DMS 273 (cell line): ENCODE results near the gene OXER1.
"Not testable (repeated sequence)": the region's sequence is repeated elsewhere in the genome, so short reads cannot be mapped to it uniquely, and the experiment has no call there.

Experiments used
- DNase-seq: peaks from one replicate; lab custom pipeline; 2025; ENCODE audit not compliant: unreplicated experiment; lab: John Stamatoyannopoulos, UW

OXER1 gene

DNA sequence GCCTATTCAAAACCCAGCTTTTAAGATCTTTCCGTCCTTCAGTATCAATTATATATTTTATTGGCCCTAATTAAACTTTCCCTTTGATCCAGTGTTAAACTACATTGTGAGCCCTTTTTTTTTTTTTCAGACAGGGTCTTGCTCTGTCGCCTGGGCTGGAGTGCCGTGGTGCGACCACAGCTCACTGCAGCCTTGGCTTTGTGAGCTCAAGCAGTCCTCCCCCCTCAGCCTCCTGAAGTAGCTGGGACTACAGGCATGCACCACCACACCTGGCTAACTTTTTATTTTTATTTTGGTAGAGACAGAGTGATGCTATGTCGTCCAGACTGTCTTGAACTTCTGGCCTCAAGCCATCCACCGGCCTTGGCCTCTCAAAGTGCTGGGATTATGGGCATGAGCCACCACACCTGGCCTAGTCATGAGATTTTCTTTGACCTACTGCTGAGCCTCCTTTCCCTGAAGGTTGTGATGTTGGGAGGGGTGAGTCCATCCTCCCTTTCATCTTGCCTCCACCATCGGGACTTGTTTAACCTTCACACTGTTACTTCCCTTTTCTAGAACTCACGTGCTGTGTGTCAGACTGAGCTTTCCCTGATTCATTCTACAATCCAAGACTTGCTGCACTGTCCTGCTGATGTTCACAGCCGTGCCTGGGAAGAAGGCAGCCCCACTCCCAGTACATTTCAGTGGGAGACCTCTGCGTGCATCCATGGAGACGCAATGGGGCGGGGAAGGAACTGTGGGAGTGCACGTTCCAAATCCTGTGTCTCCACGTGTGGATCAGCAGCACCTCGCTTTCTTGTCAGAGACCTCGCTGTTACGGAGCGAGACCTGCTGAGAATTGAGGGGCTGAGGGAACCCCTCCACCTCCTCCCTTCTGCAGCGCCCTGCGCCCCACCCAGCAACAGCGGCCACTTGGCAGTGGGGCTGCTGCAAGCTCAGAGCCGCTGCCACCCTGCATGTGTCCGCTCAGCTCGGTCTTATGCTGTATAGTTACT, 10.8 kb downstream of the OXER1 start:
- DNase-seq = no peak

DNA sequence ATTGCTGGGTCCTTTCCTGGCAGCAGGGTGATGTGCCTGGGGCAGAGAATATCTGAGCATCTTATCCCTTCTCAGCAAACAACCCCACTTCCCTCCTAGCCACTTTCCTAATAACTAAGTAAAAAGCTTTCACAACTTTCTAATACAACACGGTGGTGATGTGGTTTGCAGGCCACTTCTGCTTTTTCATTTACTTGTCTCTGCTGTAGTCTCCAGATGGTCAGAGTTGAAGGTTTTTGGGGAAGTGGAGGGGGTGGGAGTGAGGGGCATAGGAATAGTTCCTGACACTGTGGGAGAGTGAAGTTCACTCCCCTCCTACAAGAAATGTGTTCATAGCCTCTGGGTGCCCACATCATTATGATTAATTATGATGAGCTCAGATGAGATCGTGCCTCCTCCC, 11.6 kb downstream of the OXER1 start:
- no peak for DNase-seq

DNA sequence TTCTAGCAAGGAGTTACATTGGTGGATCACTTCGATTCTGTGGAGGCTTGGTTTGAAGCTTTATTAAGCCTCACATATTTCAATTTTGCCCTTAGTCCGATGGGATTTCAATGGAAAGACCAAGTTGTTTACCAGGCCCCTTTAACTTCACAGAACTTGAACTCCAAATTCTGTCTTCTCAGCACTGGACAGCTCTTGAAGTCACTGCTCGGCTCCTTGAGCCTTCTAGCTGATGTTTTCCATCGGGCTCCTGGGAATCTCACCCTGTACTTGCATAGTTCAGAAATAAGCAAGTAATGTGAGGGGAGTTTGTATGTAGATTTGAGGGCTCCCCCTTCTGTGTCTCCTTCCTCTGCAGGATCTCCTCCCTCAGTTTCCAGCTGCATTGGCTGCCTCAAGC, 15.1 kb downstream of the OXER1 start:
- DNase-seq = no peak

DNA sequence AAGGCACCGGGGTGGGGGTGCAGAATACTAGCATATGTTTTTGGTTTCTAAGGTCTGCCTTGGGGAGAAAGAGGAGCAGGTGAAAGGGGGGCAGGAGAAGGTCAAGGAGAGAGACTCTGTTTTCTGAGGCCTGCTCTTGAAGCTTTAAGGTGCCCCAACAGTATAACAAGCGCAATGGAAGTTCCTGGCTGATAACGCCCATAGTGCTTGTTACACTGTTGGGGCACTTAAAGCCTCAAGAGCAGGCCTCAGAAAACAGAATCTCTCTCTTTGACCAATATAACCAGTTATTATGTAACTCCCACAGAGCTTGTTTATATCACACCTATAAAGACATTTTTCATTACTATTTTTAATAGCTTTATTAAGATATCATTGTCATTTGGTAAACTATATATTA, 16.5 kb downstream of the OXER1 start:
- no peak for DNase-seq

DNA sequence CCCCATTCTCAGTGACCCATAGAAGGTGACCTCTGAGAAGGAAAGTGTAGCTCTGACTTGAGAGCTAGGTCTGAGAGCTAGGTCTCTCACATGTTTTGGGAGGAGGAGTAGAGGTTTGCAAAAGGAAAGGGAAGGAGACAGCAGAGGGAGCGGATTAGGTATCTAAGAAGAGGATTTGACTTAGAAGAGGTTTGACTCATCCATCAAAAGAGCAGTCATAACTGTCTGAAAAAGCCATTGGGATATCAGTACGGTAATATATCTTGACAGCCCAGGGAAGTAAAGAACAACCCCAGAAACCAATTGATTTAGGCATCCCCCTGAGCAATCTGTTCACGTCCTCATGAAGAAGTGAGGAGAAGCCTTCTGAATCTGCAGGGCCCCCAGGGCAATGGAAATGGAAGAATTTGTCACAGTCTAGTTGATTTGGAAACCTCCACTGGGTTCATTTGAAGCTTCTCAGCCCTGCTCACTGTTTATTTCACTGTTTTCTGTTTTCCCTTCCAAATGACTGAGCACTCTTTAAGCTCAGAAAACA, 19.3 kb downstream of the OXER1 start:
- DNase-seq = no peak

DNA sequence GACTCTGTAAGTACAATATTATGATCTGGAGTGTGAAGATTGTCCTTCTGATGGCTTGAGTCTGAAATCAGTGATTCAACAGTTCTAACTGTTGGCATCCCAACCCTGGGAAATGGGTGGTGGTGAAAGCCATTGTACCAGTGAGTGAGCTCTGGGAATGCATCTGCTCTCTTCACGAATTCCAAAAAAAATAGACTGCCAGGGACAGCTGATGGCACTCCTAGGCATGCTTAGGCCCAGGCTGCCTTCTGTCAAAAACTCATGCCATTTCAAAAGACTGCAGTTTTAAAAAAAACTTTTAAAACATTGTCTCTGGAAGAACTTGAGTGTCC, 20.3 kb downstream of the OXER1 start:
- DNase-seq = no peak

DNA sequence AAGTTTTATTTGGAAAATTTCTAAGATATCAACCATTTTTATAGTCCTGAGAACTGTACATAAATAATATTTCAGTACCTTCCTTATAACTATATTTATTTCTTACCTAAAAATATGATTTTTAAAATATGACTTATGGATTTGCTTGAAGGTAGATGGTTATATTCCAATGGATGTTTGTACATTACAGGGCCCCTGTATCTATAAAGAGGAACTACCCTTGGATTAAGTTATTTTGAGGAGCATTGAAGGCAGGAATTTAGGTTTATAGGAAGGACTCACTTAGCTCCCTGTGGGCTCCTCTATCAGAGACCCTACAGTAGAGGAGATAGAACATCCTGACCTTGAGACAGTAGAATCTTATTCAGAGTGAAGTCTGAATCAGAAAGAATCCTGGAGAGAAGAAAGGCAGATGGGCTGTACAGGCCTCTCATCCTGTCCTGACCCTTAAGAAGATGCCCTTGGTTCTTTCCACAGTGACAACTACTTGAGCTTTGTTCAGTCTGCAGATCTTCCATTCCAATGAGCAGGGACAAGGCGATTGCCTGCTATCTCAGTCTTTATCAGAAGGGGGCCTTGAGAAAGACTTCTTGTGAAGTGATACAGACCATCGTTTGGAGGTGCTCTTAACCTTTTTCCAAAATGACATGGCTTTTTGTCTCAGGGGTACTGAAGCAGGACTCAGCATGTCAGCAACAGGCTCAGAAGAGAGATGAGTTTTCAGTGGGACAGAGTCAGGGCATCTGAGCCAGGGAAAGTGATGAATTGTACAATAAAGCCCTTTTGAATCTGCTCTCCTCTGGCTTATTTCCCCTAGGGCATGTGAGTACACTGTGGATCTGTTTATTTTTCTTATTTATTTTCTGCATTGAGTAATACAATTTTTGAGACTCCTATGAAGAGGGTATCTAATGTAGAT, 20.9 kb downstream of the OXER1 start:
- DNase-seq = no peak

DNA sequence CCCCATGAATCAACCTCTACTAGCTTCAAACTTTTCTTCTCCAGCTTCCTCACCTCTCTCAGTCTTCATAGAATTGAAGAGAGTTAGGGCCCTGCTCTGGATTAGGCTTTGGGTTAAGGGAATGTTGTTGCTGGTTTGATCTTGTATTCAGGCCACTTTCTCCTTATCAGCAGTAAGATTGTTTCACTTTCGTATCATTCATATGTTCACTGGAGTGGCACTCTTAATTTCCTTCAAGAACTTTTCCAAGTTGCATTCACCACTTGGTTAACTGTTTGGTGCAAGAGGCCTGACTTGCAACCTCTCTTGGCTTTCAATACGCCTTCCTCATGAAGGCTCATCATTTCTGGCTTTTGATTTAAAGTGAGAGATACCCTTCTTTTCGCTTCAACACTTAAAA, 22.8 kb downstream of the OXER1 start:
- no peak for DNase-seq

DNA sequence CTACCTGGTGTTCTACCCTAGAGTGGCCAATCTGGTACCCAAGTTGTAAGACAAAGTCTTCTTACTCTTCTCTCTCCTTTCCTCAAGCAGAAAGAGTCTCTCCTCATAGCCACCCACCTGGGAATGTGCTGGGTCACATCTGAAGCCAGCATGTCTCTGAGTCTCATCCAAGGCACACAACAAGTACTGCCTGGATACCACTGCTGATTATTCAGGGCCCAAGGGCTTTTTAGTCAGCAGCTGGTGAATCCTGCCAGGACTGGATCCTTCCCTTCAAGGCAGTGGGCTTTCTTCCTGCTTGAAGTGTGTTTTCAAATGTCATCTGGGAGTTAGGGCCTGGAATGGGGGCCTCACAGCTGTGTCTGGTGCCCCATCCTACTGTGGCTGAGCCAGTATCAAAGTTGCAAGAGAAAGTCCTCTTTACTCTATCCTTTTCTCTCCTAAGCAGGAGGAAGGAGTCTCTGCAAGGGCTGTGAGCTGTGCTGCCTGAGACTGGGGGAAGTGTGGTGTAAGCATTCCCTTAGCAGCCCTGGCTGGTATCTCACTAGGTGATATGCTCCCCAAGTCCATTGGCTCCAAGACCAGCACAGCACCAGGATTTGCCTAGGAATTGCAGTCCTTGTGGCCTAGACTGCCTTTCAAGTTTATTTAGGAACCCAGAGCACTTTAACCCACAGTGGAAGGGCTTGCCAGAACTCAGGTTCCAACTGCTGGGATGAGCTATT, 27.2 kb downstream of the OXER1 start:
- DNase-seq = no peak

DNA sequence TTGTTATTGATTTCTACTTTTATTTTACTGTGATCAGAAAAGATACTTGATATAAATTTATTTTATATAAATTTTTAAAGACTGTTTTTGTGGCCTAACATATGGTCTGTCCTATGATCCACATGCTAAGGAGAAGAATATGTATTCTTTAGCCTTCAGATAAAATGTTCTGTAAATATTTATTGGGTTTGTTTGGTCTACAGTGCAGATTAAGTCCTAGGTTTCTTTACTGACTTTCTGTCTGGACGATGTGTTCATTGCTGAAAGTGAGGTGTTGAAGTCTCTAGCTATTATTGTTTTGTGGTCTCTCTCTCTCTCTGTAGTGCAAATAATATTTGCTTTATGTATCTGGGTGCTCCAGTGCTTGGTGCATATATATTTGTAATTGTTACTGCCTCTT, 30.1 kb downstream of the OXER1 start:
- DNase-seq = no peak

DNA sequence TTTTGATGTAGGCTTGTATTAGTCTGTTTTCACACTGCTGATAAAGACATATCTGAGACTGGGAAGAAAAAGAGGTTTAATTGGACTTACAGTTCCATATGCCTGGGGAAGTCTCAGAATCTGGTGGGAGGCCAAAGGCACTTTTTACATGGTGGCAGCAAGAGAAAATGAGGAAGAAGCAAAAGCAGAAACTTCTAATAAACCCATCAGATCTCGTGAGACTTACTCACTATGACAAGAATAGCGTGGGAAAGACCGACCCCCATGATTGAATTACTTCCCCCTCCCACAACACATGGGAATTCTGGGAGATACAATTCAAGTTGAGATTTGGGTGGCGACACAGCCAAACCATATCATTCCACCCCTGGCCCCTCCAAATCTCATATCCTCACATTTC, 32.6 kb downstream of the OXER1 start:
- DNase-seq = not testable (repeated sequence)

DNA sequence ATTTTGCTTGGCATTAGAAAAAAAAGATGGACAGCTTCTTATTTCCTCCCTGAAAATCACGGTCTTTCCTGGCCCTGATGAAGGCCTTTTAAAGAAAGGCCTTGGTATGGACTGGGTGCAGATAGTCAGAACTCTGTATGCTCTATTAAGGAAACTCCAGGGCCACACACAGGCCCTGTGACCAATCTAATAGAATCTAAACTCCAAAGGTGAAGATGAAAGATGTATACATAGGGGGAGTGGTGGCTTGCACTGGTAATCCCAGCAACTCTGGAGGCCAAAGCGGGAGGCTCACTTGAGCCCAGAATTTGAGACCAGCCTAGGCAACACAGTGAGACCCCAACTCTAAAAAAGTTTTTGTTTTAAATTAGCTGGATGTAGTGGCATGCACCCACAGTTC, 37.3 kb downstream of the OXER1 start:
- no peak for DNase-seq

DNA sequence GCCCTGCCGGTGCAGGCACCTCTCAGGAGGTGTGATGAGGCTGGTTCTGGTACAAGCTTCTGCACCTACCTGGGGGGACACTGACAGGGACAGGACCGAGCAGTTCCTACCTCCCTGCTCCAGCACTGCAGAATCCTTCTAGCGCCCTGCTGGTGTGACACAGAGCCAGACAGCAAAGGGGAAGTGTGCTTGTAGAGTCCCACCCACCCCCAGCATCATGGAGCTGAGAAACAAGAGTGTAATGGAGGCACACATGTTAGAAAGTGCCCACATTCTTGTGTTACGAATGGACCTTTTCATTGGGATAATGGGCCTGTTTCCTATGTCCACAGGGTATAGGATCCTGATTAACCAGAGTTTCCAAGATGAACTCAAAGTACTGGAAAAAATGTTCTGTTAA, 38.3 kb downstream of the OXER1 start:
- no peak for DNase-seq

DNA sequence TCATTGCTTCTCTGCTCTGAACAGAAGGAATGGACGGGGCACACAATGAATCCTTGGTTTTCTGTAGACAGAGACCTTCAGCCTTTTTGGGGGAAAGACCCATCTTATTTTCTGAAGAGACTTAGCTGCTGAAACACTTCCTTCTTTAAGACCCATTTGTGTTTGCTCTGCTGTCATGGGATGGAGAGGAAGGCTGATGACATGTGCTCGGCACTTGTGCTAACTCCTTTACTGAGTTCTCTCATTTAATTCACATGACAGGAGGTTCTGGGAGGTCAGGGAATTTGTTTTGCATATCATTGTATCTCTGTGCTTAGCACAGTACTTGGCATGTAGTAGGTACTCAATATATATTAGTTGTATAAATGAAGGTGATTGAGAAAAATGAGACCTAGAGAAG, 39.0 kb downstream of the OXER1 start:
- no peak for DNase-seq

DNA sequence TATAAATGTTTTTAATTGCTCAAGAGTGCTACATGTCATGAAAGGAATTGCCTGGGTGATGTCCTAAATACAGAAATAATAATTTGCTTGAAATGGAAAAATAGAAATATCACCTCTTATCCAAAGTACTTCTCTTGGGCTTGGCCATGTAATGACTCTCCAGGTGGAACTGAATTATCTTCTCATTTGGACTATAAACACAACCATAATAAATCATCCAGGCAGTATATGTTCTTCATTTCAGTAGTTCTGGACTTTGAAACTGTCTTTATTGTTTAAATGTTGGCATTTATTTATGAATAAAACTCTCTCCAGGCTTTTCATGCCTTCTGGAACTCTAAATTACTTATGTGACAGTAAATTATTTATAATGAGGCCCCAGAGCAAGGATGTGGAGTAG, 40.5 kb downstream of the OXER1 start:
- DNase-seq = no peak

DNA sequence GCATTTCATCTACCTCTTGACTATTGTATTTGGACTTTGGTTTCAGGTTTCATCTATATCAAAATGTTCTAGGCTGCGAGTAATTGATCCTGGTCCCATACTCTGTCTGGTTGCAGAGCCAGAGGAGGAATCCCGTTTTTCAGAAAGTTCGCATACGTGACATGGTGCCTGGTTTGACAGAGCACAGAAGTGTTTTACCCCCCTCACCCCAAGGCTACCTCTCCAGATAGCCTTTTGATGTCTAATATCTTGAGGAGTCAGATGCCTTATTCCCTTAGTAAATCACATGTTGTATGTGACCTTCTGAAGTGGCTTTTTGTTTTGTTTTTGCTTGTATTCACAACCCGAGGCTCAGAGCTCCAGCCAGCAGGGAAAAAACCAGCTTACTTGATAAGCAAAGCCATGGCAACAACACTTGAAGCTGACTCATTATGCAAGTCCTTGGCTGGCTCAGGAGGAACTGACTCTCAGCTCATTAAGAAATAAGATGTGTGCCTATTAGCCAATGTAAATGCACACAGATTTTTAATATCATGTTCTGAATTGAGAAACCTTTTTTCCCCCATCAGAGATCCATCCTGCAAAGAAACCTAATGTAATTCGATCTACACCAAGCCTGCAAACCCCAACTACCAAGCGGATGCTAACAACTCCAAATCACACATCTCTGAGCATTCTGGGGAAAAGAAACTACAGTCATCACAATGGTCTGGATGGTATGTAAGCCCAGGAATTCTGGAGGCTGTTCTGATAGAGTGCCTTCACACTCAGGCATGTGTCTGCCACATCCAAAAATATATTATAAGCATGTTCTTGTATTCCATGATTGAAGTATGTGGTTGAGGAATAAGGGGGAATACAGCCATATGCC, 41.4 kb downstream of the OXER1 start:
- DNase-seq = peak; percentile 46

DNA sequence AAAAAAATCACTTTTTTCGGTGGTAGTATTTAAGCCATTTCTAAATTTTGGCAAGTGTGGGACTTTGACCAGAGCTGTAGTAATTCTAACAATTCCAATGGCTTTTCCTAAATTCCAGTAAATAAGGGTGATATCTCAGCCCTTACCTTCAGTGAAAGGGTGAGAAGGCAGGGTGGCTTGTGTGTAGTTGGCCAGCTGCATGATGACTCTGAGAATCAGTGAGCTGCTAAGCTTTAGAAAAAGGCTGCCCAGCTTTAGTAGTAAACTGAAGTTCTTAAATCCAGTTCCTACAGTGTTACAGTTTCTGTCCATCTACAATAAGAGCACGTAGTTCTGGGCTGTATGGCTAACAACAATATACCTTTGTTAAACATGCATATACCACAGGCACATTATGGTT, 42.0 kb downstream of the OXER1 start:
- no peak for DNase-seq

DNA sequence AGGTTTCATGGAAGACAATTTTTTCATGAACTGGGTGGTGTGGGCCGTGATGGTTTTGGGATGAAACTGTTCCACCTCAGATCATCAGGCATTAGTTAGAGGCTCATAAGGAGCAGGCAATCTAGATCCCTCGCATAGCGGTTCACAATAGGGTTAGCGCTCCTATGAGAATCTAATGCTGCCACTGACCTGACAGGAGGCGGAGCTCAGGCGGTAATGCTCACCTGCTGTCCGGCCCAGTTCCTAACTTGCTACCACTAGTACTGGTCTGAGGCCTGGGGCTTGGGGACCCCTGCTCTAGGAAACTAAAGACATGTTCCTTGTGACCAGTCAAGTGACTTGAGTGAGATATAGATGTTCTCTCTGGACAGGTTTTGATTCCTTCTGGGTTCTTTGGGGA, 49.2 kb downstream of the OXER1 start:
- no peak for DNase-seq

DNA sequence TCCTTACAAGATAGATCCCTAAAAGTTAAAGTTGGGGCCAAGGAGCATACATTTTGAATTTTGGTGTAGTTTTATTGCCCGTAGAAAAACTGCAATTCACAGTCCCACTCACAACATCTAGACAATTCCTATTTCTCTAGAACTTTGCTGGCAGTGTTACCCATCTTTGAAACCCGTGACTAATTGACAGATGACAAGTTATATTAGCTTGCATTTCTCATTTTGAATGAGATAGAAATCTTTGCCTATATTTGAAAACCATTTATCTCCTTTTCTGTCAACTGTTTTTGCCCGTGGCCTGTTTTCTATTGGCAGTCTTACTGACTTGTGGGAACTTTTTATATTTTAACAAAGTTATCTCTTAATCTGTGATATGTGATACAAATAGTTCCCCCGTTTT, 50.0 kb downstream of the OXER1 start:
- DNase-seq = no peak

DNA sequence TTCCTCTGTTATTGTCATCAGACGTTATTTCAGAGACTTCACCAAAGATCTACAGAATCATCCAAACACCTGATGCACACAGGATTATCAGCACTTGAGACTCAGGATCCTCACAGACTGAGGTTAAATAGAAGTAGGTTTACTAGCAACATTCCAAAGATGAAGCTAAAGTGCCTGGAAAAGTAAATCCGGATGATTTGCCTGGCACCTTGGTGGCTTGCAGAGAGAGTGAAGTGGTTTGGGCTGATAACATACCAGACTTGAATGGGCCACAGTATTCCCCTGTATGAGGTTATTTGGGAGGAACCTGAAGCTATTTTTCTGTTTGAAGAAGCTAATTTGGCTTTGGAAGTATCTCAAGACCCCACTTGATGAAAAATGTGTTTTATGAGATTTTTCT, 51.0 kb downstream of the OXER1 start:
- no peak for DNase-seq
